ENCODE results near the gene RBBP5. TPM values are rescaled to one million over a fixed set of nuclear protein-coding genes. Genes with fewer than 3 reads are reported as not detected.

RBBP5 gene
- total RNA-seq, 1 experiment from 2014 or later: 17.3 TPM

GRCh38 chr1:205041998-205042910 lies 79.5 kb downstream of the RBBP5 start:
- H3K23ac ChIP-seq (ENCODE audit: insufficient read length, low read depth, low read length): no peak overlapping the region
- H3K9me3 ChIP-seq (ENCODE audit: control insufficient read depth, low read depth, low read length): no peaks in the 10 kb centered on the region
- no peak overlapping the region for H3K9ac ChIP-seq (ENCODE audit: extremely low read depth, insufficient read length, low read length)
- no peak overlapping the region for H3K18ac ChIP-seq (ENCODE audit: insufficient read length, low read depth, low read length)
- no peak overlapping the region for H2BK120ac ChIP-seq (ENCODE audit: low read depth, low read length, poor library complexity, severe bottlenecking)
- Mint-ChIP-seq H3K27ac (no peak overlapping the region), H3K36me3 (ENCODE audit: insufficient read depth in 1 of 3, low read depth in 3 of 3) (no peaks in the 10 kb centered on the region), H3K27me3 (ENCODE audit: low read depth) (peaks cover 84% of the 10 kb centered on the region), H3K9me3 (no peaks in the 10 kb centered on the region; a peak in 1 of 5 replicates), H3K4me1 (peaks cover 35 to 37% of the 10 kb centered on the region in 2 experiments), H3K4me3 (peak overlapping the region in 1 of 2 experiments; percentile 42; a peak in 2 of 5 replicates)
- H4K8ac ChIP-seq (replicated peaks; ENCODE audit: insufficient read length, low read depth, low read length): no peak overlapping the region
- H3K27ac ChIP-seq (ENCODE audit: insufficient read length, low read depth, low read length): no peak overlapping the region
- H3K4me1 ChIP-seq (ENCODE audit: insufficient read depth, low read length): peaks cover 12% of the 10 kb centered on the region; the same call in 1 of the 2 replicates
- H4K20me1 ChIP-seq (ENCODE audit: control insufficient read depth, insufficient read depth, insufficient read length): no peaks in the 10 kb centered on the region
- peak overlapping the region; percentile 32 for H3K4me2 ChIP-seq (ENCODE audit: insufficient read depth, insufficient read length, low read length)
- H3K79me2 ChIP-seq (ENCODE audit: insufficient read depth, low read length): no peaks in the 10 kb centered on the region
- DNase-seq: no peak
- H2BK5ac ChIP-seq (ENCODE audit: insufficient read length, low read length): no peak overlapping the region
- no peak overlapping the region for H4K91ac ChIP-seq (ENCODE audit: insufficient read length, low read depth, low read length)
- H3K23me2 ChIP-seq (ENCODE audit: insufficient read length, low read depth, low read length, poor library complexity, severe bottlenecking): no peaks in the 10 kb centered on the region
- no peak overlapping the region for H2BK15ac ChIP-seq (ENCODE audit: low read depth, low read length)
- no CpG with 5 or more reads among the region's 16 CpGs for WGBS (ENCODE audit: extremely low coverage, insufficient read length, low lambda C conversion rate)
- no peak overlapping the region for H4K5ac ChIP-seq (ENCODE audit: insufficient read length, low read depth, low read length)
- H3K4ac ChIP-seq (ENCODE audit: low read depth, low read length): no peak overlapping the region
- H3K79me1 ChIP-seq (ENCODE audit: insufficient read depth, low read depth, low read length, poor library complexity, severe bottlenecking): no peaks in the 10 kb centered on the region
- H3K14ac ChIP-seq (ENCODE audit: insufficient read depth, low read length): no peak overlapping the region
- no peak overlapping the region for H2AK5ac ChIP-seq (ENCODE audit: insufficient read length, low read length)
- H3T11ph ChIP-seq (ENCODE audit: low read length): no peak overlapping the region
- H2BK20ac ChIP-seq (ENCODE audit: low read depth, low read length, poor library complexity, severe bottlenecking): no peak overlapping the region
- no peak overlapping the region for H2AFZ ChIP-seq (ENCODE audit: low read length)
- H3K27me3 ChIP-seq (ENCODE audit: insufficient read depth, low read length): no peaks in the 10 kb centered on the region; the same call in 1 of the 2 replicates
- no peak overlapping the region for H2BK12ac ChIP-seq (ENCODE audit: insufficient read length, low read depth, low read length)
- H3K56ac ChIP-seq (ENCODE audit: insufficient read length, low read depth, low read length): no peak overlapping the region
- TF ChIP-seq, protein P1, sequence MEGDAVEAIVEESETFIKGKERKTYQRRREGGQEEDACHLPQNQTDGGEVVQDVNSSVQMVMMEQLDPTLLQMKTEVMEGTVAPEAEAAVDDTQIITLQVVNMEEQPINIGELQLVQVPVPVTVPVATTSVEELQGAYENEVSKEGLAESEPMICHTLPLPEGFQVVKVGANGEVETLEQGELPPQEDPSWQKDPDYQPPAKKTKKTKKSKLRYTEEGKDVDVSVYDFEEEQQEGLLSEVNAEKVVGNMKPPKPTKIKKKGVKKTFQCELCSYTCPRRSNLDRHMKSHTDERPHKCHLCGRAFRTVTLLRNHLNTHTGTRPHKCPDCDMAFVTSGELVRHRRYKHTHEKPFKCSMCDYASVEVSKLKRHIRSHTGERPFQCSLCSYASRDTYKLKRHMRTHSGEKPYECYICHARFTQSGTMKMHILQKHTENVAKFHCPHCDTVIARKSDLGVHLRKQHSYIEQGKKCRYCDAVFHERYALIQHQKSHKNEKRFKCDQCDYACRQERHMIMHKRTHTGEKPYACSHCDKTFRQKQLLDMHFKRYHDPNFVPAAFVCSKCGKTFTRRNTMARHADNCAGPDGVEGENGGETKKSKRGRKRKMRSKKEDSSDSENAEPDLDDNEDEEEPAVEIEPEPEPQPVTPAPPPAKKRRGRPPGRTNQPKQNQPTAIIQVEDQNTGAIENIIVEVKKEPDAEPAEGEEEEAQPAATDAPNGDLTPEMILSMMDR (conservative IDR thresholded peaks at IDR 0.05): no peak
